ENCODE measurements around the gene TPCN2.

Gene TPCN2

DNA sequence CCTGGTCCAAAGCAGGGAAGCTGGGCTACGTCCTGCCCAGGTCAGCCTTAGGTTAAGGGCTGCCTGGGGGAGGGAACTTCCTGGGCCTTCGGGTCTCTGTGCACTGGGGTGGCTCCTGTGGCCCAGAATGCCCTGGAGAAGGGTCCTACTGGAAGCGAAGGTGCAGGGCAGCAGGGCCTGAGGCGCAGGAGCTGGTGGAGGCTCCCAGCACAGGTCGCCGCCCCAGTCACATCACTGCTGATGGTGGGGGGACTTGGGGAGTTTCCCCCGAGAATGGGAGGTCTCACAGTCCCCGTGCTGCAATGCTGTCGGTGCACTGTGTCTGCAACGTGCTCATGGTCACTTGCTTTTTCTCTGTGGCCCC lies 106.2 kb downstream of the TPCN2 start:
- DNase-seq = no peak

- DNase-seq = no peak
Measured at GRCh38 chr11:69155302-69156234, 106.8 kb downstream of the TPCN2 start, which contains the start of gene SMIM38. TSS of gene SMIM38 (plus strand) at chr11:69155935. CDS start at chr11:69157847, 1,912 bp downstream.

DNA sequence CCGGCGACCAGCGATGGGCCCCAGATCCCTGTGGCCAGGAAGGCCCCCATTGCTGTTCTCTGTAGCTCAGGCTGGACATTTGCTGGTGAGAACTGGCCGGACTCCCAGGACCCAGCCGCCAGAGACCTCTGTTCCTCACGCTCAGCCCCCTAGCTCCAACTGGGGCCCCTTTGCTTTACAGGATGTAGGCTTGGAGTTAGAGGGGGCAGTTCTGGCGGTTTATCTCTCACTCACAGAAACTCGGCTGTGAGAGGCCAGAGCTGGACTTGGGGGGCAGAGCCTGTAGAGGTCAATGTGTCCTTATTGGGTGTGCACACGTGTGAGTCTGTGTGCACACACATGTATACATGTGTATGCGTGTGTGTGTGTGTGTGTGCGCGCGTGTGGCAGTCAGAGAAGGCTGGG lies 107.5 kb downstream of the TPCN2 start:
- no peak for DNase-seq

DNA sequence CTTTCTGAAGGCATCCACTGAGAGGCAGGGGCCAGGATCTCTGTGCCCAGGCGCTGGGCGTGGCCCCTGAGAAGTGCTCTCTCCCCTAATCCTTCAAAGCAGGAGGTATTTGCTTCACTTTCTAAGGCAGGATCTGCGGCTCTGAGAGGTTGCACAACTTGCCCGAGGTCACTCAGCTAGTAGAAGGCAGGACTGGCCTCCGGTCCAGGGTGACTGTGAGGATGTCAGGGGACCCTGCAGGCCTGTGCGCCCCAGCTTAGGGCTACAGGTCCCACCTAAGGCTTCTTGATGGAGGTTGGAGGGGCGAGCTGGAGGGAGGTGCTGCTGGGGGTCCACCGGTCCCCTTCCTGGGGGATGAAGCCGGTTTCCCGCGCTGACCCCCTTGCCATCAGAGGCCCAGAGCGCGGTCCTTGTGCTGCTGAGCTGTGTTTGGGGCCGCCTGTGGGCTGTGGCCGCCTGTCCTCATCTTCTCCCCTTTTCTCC lies 108.0 kb downstream of the TPCN2 start:
- DNase-seq = no peak

DNA sequence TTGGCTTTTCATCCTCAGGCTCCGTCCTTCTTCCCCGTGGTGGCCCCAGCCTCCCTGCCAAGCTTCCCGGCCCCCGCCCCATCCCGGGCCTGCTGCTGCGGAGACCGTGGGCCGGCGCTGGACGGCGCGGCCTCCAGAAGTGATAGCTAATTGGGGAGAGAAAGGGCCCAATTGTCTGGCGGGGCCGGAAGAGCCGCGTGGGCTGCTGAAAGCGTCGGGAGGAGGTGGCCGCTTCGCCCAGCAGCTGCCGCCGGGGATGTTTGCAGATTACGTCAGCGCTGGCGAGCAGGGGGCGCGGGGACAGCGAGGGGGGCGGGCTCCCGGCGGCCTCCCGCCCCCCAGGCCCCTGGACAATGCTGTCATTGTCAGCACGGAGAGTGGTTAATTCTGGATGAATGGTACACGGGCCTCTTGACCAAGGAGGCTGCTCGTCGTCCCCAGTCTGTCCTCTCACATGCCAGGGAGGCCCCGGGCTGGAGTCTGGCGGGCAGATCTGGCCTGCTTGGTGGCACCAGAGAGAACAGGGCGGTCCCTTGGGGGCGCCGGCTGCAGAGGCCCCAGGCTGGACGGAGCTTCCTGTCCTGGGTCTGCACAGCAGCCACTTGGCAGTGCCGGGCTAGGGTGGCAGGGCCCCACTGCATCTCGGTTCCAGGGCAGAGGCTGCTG lies 108.6 kb downstream of the TPCN2 start:
- no peak for DNase-seq

DNA sequence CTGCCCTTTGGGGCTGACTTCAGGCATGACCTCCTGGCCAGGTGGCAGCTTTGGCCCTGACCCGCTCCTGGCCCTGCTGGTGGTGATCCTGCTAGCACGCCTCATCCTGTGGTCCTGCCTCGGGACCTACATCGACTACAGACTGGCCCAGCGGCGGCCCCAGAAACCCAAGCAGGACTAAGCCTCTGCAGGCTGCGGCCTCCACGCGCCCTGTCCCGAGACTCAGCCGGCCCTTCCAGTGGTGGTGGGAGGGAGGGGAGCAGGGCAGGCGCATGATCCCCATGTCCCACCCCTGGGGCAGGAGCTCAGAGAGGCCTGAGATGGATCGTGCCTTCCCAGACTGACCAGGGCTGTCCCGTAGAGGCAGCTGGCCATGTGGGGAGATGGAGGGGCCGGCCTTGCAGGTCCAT lies 109.1 kb downstream of the TPCN2 start:
- no peak for DNase-seq

DNA sequence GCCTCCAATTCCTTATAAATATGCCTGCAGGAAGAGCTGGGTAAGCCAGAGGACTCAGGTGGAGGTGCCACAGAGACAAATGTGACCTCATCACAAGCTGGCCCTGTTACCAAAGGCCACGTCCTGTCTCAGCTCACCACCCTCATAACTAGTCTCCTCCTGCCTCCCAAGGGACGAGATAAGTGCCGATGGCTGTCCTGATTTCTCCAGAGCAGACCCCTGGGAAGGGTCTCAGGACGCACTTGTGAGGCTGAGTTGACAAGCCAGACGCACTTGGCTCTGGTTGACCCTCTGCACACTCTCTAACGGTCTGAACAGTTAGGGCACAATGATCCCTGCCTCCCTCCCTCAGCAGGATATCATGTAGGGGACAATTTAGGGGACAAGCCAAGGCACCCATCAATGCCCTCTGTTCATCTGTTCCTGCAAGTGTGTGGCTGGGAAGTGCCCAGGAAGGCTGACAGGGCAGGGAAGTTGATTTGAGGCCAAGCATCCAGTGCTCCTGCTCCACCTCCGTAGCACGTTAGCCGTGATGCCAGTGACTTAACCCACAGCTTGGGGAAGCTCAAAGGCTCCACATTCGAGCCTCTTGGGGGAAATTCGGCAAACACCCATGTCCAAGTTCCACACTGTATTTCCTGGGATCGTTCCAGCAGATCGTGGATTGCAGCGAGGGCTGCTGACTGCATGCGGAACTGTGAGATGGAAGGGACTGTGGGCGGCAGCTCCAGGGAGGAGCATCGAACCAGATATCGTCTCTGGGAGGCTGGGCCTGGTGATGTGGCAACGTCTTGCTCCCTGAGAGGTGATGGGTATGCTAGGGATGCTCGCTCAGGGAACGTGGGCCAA lies 109.8 kb downstream of the TPCN2 start:
- DNase-seq = no peak

DNA sequence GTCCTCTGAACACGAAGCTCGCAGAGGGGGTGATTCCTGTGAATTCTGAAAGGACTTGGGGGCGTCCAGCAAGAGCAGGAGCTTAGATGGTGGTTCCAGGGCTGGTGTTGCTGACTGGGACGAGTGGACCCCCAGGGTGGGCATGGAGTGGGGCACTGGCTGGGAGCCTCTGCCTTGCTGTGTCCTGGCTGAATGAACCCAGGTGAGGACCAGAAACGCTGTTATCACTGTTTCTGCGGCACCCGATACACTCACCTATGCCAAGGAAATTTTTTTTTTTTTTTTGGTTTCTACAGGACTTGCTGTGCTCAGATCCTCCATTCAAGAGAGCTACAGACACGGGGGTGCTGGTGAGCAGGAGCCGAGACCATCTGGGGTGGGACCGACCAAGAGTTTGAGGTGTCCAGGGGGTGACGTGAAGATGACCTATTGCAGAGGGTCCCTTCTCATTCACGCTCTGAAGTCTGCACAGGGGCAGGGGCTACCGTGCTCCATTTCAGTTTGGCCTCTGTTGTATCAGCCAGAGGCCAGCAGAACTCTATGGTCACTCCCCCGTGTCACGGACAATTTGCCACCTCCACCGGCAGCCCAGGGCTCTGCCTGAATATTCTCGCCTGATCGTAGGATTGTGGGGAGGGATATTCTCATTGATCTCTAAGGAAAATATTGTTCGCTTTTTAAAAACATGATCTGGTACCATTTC lies 110.6 kb downstream of the TPCN2 start:
- no peak for DNase-seq

- no peak for DNase-seq
Measured at GRCh38 chr11:69160296-69161116, 111.8 kb downstream of the TPCN2 start.

DNA sequence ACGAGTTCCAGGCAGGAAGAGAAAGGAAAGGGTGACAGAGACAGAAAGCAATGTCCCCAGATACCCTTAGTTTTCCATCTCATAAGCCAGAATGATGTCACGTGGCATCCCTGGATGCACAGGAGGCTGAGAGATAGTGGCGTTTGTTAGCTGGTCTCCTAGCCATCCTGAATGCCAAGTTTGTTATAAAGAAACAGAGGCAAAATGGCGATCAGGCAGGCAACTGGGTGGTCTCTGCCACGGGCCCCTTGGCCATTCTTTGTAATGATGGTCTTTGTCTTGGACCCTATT lies 112.3 kb downstream of the TPCN2 start:
- no peak for DNase-seq

- no peak for DNase-seq
Measured at GRCh38 chr11:69162505-69162904, 113.8 kb downstream of the TPCN2 start.

- no peak for DNase-seq
Measured at GRCh38 chr11:69163842-69164241, 115.1 kb downstream of the TPCN2 start.

GRCh38 chr11:69164824-69165223 lies 116.1 kb downstream of the TPCN2 start:
- DNase-seq = no peak

- no peak for DNase-seq
Measured at GRCh38 chr11:69165775-69166174, 117.0 kb downstream of the TPCN2 start.

GRCh38 chr11:69166218-69167115 lies 117.7 kb downstream of the TPCN2 start:
- peak; percentile 79 for DNase-seq

GRCh38 chr11:69167130-69167915 lies 118.6 kb downstream of the TPCN2 start:
- DNase-seq = no peak

- peak; percentile 35 for DNase-seq
Measured at GRCh38 chr11:69167916-69168691, 119.4 kb downstream of the TPCN2 start.

GRCh38 chr11:69169479-69169878 lies 120.7 kb downstream of the TPCN2 start:
- DNase-seq = no peak

DNA sequence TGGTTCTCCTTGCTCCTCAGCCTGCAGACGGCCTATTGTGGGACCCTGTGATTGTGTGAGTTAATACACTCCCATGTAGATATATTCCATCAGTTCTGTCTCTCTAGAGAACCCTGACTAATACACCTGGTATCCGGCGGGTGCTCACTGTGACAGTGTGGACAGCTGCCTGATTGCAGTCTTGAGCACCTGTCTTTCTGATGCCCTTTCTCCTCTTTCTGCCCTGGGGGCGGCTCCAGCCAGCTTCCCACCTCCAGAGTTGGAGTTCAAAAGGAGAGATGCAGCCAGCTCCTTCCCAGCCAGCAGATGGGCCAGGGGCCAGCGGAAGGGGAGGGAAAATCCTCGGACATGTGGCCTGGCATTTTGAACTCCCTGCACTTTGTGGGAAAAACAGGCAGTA lies 122.0 kb downstream of the TPCN2 start:
- DNase-seq = no peak

Data from NCI-H226 (cell line).